HCT116 (cell line): ENCODE data around the gene GNGT1. TPM values are rescaled to one million over a fixed set of nuclear protein-coding genes. Genes with fewer than 3 reads are reported as not detected.

Source experiments
- ATAC-seq: fragments of 200-7000 bp; cut with Tn5 transposase; 2 replicates; pipeline ENCODE4 v1.9.1; 2020; ENCODE audit warnings: mild to moderate bottlenecking, moderate library complexity
- BruUV-seq: library from RNA; stranded (reverse); fragments of 400-500 nt; replicated peaks from 2 replicates; lab custom pipeline; 2021; lab: Mats Ljungman, UMichigan
- CTCF ChIA-PET: fragments of 300-600 bp; sonication (Branson Sonifier 250); formaldehyde crosslinking; loops from one replicate; lab custom pipeline; 2021; ENCODE audit warnings: antibody characterized with exemption; lab: Charles Lee
- POLR2A ChIA-PET: fragments of 300-600, 350-600 bp; sonication (Branson Sonifier 250); formaldehyde crosslinking; loops from one replicate; lab custom pipeline; 2021; ENCODE audit warnings: antibody characterized with exemption; lab: Charles Lee
- RAD21 ChIA-PET, 2 experiments: fragments of 300-600 bp; sonication (Branson Sonifier 250); formaldehyde crosslinking; loops; one replicate each; lab custom pipeline; 2023; ENCODE audit warnings: low total read pairs in 2 of 2; ENCODE audit not compliant: uncharacterized antibody in 2 of 2, unreplicated experiment in 2 of 2, low non-redundant PET in 1 of 2; lab: Charles Lee
- DNase-seq: peaks from one replicate; pipeline ENCODE4 v3.0.0-alpha.2; 2010; ENCODE audit warnings: low read depth, low spot score
- H2AFZ ChIP-seq: fragments of 200-600 bp; shearing (Covaris generic), sonication (generic); 2 replicates; pipeline ENCODE4 v1.6.1; 2017; ENCODE audit warnings: low read depth, mixed run types, mixed read lengths, antibody characterized with exemption, low read length; ENCODE audit not compliant: poor library complexity, severe bottlenecking
- H3K27ac ChIP-seq: 2 replicates; pipeline ENCODE4 v1.5.1; 2012; ENCODE audit warnings: low read depth, low read length
- H3K27me3 ChIP-seq: fragments of 200-600 bp; sonication (generic); 2 replicates; pipeline ENCODE4 v1.6.1; 2016; ENCODE audit warnings: mixed run types, low read length, mixed read lengths; ENCODE audit not compliant: insufficient read depth
- H3K36me3 ChIP-seq, 2 experiments: fragments of 200-500 bp in 1 of 2; fragments of 200-600 bp in 1 of 2; sonication (Bioruptor generic) in 1 of 2; sonication (generic) in 1 of 2; 2 replicates each; pipeline versions ENCODE4 v1.5.1 to v1.6.1; 2014 to 2016; ENCODE audit warnings: low read length in 2 of 2, inconsistent platforms in 1 of 2, mixed read lengths in 1 of 2, mixed run types in 1 of 2; ENCODE audit not compliant: insufficient read depth in 2 of 2, control insufficient read depth in 1 of 2
- H3K4me1 ChIP-seq, 2 experiments: fragments of 200-600 bp in 1 of 2; sonication (generic) in 1 of 2; 2 replicates each; pipeline versions ENCODE4 v1.5.1 to v1.6.1; 2012 to 2017; ENCODE audit warnings: low read length in 2 of 2, inconsistent platforms in 1 of 2, mild to moderate bottlenecking in 1 of 2, mixed read lengths in 1 of 2, mixed run types in 1 of 2, moderate library complexity in 1 of 2; ENCODE audit not compliant: insufficient read depth in 2 of 2, control insufficient read depth in 1 of 2
- H3K4me2 ChIP-seq: fragments of 200-600 bp; sonication (generic); 2 replicates; pipeline ENCODE4 v1.6.1; 2017; ENCODE audit warnings: mixed run types, low read length, mixed read lengths
- H3K4me3 ChIP-seq, 2 experiments: fragments of 200-600 bp in 1 of 2; sonication (generic) in 1 of 2; replicated peaks in 1 of 2; 2 replicates each; pipeline ENCODE4 v1.5.1; 2011 to 2016; ENCODE audit warnings: low read length in 2 of 2, control low read depth in 1 of 2, low read depth in 1 of 2, mild to moderate bottlenecking in 1 of 2, mixed read lengths in 1 of 2, mixed run types in 1 of 2
- H3K79me2 ChIP-seq: fragments of 200-600 bp; sonication (generic); 2 replicates; pipeline ENCODE4 v1.6.1; 2017; ENCODE audit warnings: mild to moderate bottlenecking, mixed run types, low read length, moderate library complexity, mixed read lengths; ENCODE audit not compliant: insufficient read depth
- H3K9ac ChIP-seq: fragments of 200-600 bp; sonication (generic); 2 replicates; pipeline ENCODE4 v1.6.1; 2016; ENCODE audit warnings: low read length, mixed read lengths
- H3K9me2 ChIP-seq: fragments of 200-600 bp; sonication (generic), shearing (Covaris generic); 2 replicates; pipeline ENCODE4 v1.6.1; 2017; ENCODE audit warnings: mixed run types, mild to moderate bottlenecking, moderate library complexity; ENCODE audit not compliant: insufficient read depth
- H3K9me3 ChIP-seq, 2 experiments: fragments of 200-500 bp in 1 of 2; fragments of 200-600 bp in 1 of 2; sonication (Bioruptor generic) in 1 of 2; sonication (generic) in 1 of 2; 2 replicates each; pipeline ENCODE4 v1.6.1; 2014 to 2017; ENCODE audit warnings: low read length in 2 of 2, mixed read lengths in 2 of 2, inconsistent platforms in 1 of 2, low read depth in 1 of 2, mild to moderate bottlenecking in 1 of 2, mixed run types in 1 of 2, moderate library complexity in 1 of 2; ENCODE audit not compliant: control insufficient read depth in 1 of 2, insufficient read depth in 1 of 2
- H4K20me1 ChIP-seq: fragments of 200-600 bp; sonication (generic), shearing (Covaris generic); 2 replicates; pipeline ENCODE4 v1.6.1; 2017; ENCODE audit warnings: mixed run types, mild to moderate bottlenecking, moderate library complexity; ENCODE audit not compliant: insufficient read depth
- CBX3 ChIP-seq: IDR thresholded peaks from 2 replicates; pipeline ENCODE4 v1.6.1; 2012; ENCODE audit warnings: low read depth
- EGR1 ChIP-seq: IDR thresholded peaks from 2 replicates; pipeline ENCODE4 v1.6.1; 2012; ENCODE audit warnings: low read depth
- ELF1 ChIP-seq: IDR thresholded peaks from 2 replicates; pipeline ENCODE4 v1.6.1; 2012; ENCODE audit warnings: low read depth, borderline replicate concordance
- EZH2 ChIP-seq: fragments of 200-600 bp; sonication (generic); IDR thresholded peaks from 2 replicates; pipeline ENCODE4 v1.6.1; 2017; ENCODE audit warnings: antibody characterized with exemption, mixed run types
- EZH2phosphoT487 ChIP-seq: fragments of 200-600 bp; IDR thresholded peaks from 2 replicates; pipeline ENCODE4 v1.6.1; 2018; ENCODE audit warnings: antibody characterized with exemption, borderline replicate concordance
- FOSL1 ChIP-seq: IDR thresholded peaks from 2 replicates; pipeline ENCODE4 v1.6.1; 2012; ENCODE audit warnings: low read depth
- JUND ChIP-seq: IDR thresholded peaks from 2 replicates; pipeline ENCODE4 v1.6.1; 2012
- POLR2A ChIP-seq: IDR thresholded peaks from 2 replicates; pipeline ENCODE4 v1.7.0; 2011; ENCODE audit warnings: borderline replicate concordance; ENCODE audit not compliant: insufficient read depth, insufficient read length; ENCODE audit errors: extremely low read depth
- POLR2AphosphoS5 ChIP-seq: IDR thresholded peaks from 2 replicates; pipeline ENCODE4 v1.6.1; 2011; ENCODE audit warnings: mild to moderate bottlenecking, low read depth, low read length, moderate library complexity
- RAD21 ChIP-seq: IDR thresholded peaks from 2 replicates; pipeline ENCODE4 v1.6.1; 2012; ENCODE audit warnings: low read depth, mild to moderate bottlenecking
- SIN3A ChIP-seq: IDR thresholded peaks from 2 replicates; pipeline ENCODE4 v1.6.1; 2012; ENCODE audit warnings: low read depth
- SRF ChIP-seq: IDR thresholded peaks from 2 replicates; pipeline ENCODE4 v1.6.1; 2012; ENCODE audit warnings: low read depth
- TCF7L2 ChIP-seq: IDR thresholded peaks from 2 replicates; pipeline ENCODE4 v1.7.0; 2011; ENCODE audit warnings: borderline replicate concordance, inconsistent platforms; ENCODE audit not compliant: insufficient read depth, insufficient read length; ENCODE audit errors: extremely low read depth
- YY1 ChIP-seq: IDR thresholded peaks from 2 replicates; pipeline ENCODE4 v1.6.1; 2011; ENCODE audit warnings: low read length, low read depth, moderate library complexity, mild to moderate bottlenecking; ENCODE audit not compliant: insufficient replicate concordance; ENCODE audit errors: extremely low read depth
- ZFX ChIP-seq: fragments of 450-650 bp; IDR thresholded peaks from 2 replicates; pipeline ENCODE4 v1.6.1; 2017
- ZNF274 ChIP-seq: fragments of 200-500 bp; sonication (Bioruptor generic); IDR thresholded peaks from 2 replicates; pipeline ENCODE4 v1.6.1; 2014; ENCODE audit warnings: mild to moderate bottlenecking, low read depth, low read length, inconsistent platforms
- intact Hi-C: fragments of 100-400 bp; cut with micrococcal nuclease; formaldehyde crosslinking; loops from 2 replicates; pipeline ENCODE4 v1.10.0; 2022
- total RNA-seq: library from RNA; stranded (reverse); gene quantifications from one replicate; pipeline ENCODE4 v1.2.1, GENCODE V29; 2021; ENCODE audit not compliant: unreplicated experiment
- TF ChIP-seq, protein P1 (sequence below): IDR thresholded peaks from 2 replicates; pipeline ENCODE4 v1.6.1; 2011; ENCODE audit warnings: mild to moderate bottlenecking, low read length, moderate library complexity; ENCODE audit not compliant: insufficient replicate concordance; ENCODE audit errors: extremely low read depth
- TF ChIP-seq, protein P2 (sequence below): IDR thresholded peaks from 2 replicates; pipeline ENCODE4 v1.6.1; 2012
- TF ChIP-seq, protein P3 (sequence below): IDR thresholded peaks from 2 replicates; pipeline ENCODE4 v1.6.1; 2012; ENCODE audit warnings: low read depth
- TF ChIP-seq, protein P4 (sequence below), 3 experiments: fragments of 200-600 bp in 1 of 3; sonication (generic) in 1 of 3; IDR thresholded peaks in 2 of 3; conservative IDR thresholded peaks in 1 of 3; 2 replicates each; pipeline ENCODE4 v1.5.1; 2012 to 2017; ENCODE audit warnings: low read depth in 2 of 3, low read length in 2 of 3, antibody characterized with exemption in 1 of 3, borderline replicate concordance in 1 of 3, control low read depth in 1 of 3, mild to moderate bottlenecking in 1 of 3, mixed read lengths in 1 of 3, mixed run types in 1 of 3, moderate library complexity in 1 of 3; ENCODE audit not compliant: insufficient read depth in 1 of 3

GNGT1 gene
- total RNA-seq, 1 experiment from 2014 or later: 0.91 TPM

DNA sequence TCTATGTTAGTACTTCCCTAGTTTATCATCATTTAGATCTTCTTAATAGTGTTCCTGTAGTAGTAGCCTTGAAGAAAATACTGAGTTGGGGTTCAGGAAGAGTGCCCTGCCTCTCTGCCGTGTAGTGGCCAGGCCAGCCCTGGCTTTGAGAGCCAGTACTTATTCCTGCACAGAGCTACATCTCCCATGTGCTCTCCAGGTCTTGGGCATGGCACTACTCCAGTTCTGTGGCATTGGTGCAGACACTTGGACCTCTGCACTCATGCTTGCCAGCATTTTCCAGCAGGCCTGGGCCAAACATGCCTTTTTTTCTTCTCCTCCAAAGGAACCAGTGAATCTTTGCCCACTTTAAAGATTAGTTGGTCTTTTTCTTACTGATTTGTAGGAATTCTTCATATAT, 20.4 kb downstream of the GNGT1 start:
- TF ChIP-seq EZH2phosphoT487 (no peak), JUND (no peak), ZNF274 (no peak), ZFX (no peak), YY1 (no peak), SIN3A (no peak), POLR2A (no peak), EZH2 (no peak), SRF (no peak), ELF1 (no peak), EGR1 (no peak), RAD21 (no peak), CBX3 (no peak), FOSL1 (no peak), TCF7L2 (no peak), POLR2AphosphoS5 (no peak)
- TF ChIP-seq, protein P1, sequence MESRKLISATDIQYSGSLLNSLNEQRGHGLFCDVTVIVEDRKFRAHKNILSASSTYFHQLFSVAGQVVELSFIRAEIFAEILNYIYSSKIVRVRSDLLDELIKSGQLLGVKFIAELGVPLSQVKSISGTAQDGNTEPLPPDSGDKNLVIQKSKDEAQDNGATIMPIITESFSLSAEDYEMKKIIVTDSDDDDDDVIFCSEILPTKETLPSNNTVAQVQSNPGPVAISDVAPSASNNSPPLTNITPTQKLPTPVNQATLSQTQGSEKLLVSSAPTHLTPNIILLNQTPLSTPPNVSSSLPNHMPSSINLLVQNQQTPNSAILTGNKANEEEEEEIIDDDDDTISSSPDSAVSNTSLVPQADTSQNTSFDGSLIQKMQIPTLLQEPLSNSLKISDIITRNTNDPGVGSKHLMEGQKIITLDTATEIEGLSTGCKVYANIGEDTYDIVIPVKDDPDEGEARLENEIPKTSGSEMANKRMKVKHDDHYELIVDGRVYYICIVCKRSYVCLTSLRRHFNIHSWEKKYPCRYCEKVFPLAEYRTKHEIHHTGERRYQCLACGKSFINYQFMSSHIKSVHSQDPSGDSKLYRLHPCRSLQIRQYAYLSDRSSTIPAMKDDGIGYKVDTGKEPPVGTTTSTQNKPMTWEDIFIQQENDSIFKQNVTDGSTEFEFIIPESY: no peak
- TF ChIP-seq, protein P2, sequence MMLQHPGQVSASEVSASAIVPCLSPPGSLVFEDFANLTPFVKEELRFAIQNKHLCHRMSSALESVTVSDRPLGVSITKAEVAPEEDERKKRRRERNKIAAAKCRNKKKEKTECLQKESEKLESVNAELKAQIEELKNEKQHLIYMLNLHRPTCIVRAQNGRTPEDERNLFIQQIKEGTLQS: no peak
- TF ChIP-seq, protein P3, sequence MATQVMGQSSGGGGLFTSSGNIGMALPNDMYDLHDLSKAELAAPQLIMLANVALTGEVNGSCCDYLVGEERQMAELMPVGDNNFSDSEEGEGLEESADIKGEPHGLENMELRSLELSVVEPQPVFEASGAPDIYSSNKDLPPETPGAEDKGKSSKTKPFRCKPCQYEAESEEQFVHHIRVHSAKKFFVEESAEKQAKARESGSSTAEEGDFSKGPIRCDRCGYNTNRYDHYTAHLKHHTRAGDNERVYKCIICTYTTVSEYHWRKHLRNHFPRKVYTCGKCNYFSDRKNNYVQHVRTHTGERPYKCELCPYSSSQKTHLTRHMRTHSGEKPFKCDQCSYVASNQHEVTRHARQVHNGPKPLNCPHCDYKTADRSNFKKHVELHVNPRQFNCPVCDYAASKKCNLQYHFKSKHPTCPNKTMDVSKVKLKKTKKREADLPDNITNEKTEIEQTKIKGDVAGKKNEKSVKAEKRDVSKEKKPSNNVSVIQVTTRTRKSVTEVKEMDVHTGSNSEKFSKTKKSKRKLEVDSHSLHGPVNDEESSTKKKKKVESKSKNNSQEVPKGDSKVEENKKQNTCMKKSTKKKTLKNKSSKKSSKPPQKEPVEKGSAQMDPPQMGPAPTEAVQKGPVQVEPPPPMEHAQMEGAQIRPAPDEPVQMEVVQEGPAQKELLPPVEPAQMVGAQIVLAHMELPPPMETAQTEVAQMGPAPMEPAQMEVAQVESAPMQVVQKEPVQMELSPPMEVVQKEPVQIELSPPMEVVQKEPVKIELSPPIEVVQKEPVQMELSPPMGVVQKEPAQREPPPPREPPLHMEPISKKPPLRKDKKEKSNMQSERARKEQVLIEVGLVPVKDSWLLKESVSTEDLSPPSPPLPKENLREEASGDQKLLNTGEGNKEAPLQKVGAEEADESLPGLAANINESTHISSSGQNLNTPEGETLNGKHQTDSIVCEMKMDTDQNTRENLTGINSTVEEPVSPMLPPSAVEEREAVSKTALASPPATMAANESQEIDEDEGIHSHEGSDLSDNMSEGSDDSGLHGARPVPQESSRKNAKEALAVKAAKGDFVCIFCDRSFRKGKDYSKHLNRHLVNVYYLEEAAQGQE: no peak
- TF ChIP-seq, protein P4, sequence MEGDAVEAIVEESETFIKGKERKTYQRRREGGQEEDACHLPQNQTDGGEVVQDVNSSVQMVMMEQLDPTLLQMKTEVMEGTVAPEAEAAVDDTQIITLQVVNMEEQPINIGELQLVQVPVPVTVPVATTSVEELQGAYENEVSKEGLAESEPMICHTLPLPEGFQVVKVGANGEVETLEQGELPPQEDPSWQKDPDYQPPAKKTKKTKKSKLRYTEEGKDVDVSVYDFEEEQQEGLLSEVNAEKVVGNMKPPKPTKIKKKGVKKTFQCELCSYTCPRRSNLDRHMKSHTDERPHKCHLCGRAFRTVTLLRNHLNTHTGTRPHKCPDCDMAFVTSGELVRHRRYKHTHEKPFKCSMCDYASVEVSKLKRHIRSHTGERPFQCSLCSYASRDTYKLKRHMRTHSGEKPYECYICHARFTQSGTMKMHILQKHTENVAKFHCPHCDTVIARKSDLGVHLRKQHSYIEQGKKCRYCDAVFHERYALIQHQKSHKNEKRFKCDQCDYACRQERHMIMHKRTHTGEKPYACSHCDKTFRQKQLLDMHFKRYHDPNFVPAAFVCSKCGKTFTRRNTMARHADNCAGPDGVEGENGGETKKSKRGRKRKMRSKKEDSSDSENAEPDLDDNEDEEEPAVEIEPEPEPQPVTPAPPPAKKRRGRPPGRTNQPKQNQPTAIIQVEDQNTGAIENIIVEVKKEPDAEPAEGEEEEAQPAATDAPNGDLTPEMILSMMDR (IDR thresholded peaks at IDR 0.05 in 2 of 3, conservative IDR thresholded peaks at IDR 0.05 in 1 of 3; ENCODE audit: borderline replicate concordance in 1 of 3, insufficient read depth in 1 of 3, low read depth in 2 of 3, low read length in 2 of 3): no peak
- TF ChIP-seq, all 23 proteins: peak for 0
- H3K36me3 ChIP-seq: no peaks in the 10 kb centered on the region
- H3K4me3 ChIP-seq: no peak overlapping the region
- DNase-seq (no peak), ATAC-seq (no peak)
- no peak overlapping the region for H3K27ac ChIP-seq
- H2AFZ ChIP-seq: no peak overlapping the region
- POLR2A ChIA-PET: no interaction called here
- intact Hi-C loops: no loop called here
- CTCF ChIA-PET: no interaction called here
- no peak overlapping the region for H3K9ac ChIP-seq
- no peaks in the 10 kb centered on the region for H3K9me2 ChIP-seq
- no TSS peak for BruUV-seq
- RAD21 ChIA-PET: no interaction called here
- no peaks in the 10 kb centered on the region for H3K9me3 ChIP-seq
- H3K4me1 ChIP-seq: no peaks in the 10 kb centered on the region
- H3K79me2 ChIP-seq: no peaks in the 10 kb centered on the region
- H4K20me1 ChIP-seq: no peaks in the 10 kb centered on the region
- H3K27me3 ChIP-seq: no peaks in the 10 kb centered on the region
- no peak overlapping the region for H3K4me2 ChIP-seq
